HL-60 (cell line): Measurements from ENCODE around the gene MEPCE.

Source experiments
- DNase-seq, 2 experiments: peaks; one replicate each; pipeline ENCODE4 v3.0.0-alpha.2; 2010 to 2020; ENCODE audit warnings: low read depth in 1 of 2, low spot score in 1 of 2
- H3K27ac ChIP-seq: fragments of 250-450 bp; sonication (Bioruptor Pico); replicated peaks from 2 replicates; pipeline ENCODE4 v1.5.1; 2020; ENCODE audit warnings: mild to moderate bottlenecking, moderate library complexity
- H3K27me3 ChIP-seq: fragments of 250-450 bp; sonication (Bioruptor Pico); 2 replicates; pipeline ENCODE4 v1.5.1; 2021; ENCODE audit warnings: mild to moderate bottlenecking, moderate library complexity; ENCODE audit not compliant: insufficient read depth, poor library complexity, severe bottlenecking
- H3K4me3 ChIP-seq: replicated peaks from 2 replicates; pipeline ENCODE4 v1.5.1; 2011; ENCODE audit warnings: mild to moderate bottlenecking, control low read depth, low read length; ENCODE audit not compliant: insufficient read depth
- GABPA ChIP-seq: IDR thresholded peaks from 2 replicates; pipeline ENCODE4 v1.6.1; 2012; ENCODE audit warnings: low read depth
- POLR2AphosphoS5 ChIP-seq: IDR thresholded peaks from 2 replicates; pipeline ENCODE4 v1.6.1; 2012; ENCODE audit warnings: low read depth
- SPI1 ChIP-seq: IDR thresholded peaks from 2 replicates; pipeline ENCODE4 v1.6.1; 2012; ENCODE audit warnings: low read depth, mild to moderate bottlenecking, borderline replicate concordance
- TF ChIP-seq, protein P1 (sequence below): IDR thresholded peaks from 2 replicates; pipeline ENCODE4 v1.6.1; 2012; ENCODE audit warnings: low read depth; ENCODE audit not compliant: insufficient replicate concordance
- TF ChIP-seq, protein P2 (sequence below): IDR thresholded peaks from one replicate; pipeline ENCODE4 v1.5.1; 2011; ENCODE audit warnings: low read length, control low read depth, inconsistent platforms; ENCODE audit not compliant: insufficient read depth

Gene MEPCE

DNA sequence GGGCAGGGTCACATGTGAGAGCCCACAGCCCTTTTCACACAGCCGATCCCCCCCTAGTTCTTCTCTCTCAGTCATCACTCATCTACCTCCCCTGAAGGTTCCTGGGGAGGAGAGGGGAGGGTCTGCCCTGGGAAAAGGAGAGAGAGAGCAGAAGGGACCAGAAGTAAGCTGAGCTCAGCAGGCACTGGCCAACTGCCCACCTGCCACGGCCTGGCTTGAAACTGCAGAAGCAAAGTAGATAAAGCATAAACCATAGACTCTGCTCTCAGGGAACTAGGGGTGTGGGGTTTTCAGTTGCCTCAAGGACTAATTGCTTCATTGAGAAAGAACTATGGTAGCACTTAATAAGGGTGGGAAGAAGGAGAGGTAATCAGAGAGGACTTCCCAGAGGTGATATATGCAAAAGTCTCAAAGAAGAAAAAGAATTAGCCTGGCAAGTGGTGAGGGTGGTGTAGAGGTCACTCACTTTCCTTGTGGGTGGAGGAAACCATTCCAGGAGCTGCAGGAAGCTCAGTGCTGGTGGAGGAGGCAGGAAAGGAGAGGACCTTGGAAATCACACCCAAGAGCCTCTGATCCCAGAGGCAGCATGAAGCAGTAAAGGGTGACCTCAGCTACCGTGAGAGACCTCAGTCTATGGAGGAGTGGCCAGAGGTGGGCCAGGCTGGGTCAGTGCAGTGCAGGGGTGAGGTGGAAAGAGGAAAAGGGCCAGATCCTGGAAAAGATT, 39.2 kb upstream of the MEPCE start:
- H3K4me3 ChIP-seq: no peak overlapping the region
- no peaks in the 10 kb centered on the region for H3K27me3 ChIP-seq
- DNase-seq: no peak
- TF ChIP-seq POLR2AphosphoS5 (no peak), SPI1 (no peak), GABPA (no peak)
- TF ChIP-seq, protein P1, sequence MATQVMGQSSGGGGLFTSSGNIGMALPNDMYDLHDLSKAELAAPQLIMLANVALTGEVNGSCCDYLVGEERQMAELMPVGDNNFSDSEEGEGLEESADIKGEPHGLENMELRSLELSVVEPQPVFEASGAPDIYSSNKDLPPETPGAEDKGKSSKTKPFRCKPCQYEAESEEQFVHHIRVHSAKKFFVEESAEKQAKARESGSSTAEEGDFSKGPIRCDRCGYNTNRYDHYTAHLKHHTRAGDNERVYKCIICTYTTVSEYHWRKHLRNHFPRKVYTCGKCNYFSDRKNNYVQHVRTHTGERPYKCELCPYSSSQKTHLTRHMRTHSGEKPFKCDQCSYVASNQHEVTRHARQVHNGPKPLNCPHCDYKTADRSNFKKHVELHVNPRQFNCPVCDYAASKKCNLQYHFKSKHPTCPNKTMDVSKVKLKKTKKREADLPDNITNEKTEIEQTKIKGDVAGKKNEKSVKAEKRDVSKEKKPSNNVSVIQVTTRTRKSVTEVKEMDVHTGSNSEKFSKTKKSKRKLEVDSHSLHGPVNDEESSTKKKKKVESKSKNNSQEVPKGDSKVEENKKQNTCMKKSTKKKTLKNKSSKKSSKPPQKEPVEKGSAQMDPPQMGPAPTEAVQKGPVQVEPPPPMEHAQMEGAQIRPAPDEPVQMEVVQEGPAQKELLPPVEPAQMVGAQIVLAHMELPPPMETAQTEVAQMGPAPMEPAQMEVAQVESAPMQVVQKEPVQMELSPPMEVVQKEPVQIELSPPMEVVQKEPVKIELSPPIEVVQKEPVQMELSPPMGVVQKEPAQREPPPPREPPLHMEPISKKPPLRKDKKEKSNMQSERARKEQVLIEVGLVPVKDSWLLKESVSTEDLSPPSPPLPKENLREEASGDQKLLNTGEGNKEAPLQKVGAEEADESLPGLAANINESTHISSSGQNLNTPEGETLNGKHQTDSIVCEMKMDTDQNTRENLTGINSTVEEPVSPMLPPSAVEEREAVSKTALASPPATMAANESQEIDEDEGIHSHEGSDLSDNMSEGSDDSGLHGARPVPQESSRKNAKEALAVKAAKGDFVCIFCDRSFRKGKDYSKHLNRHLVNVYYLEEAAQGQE: no peak
- TF ChIP-seq, protein P2, sequence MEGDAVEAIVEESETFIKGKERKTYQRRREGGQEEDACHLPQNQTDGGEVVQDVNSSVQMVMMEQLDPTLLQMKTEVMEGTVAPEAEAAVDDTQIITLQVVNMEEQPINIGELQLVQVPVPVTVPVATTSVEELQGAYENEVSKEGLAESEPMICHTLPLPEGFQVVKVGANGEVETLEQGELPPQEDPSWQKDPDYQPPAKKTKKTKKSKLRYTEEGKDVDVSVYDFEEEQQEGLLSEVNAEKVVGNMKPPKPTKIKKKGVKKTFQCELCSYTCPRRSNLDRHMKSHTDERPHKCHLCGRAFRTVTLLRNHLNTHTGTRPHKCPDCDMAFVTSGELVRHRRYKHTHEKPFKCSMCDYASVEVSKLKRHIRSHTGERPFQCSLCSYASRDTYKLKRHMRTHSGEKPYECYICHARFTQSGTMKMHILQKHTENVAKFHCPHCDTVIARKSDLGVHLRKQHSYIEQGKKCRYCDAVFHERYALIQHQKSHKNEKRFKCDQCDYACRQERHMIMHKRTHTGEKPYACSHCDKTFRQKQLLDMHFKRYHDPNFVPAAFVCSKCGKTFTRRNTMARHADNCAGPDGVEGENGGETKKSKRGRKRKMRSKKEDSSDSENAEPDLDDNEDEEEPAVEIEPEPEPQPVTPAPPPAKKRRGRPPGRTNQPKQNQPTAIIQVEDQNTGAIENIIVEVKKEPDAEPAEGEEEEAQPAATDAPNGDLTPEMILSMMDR: no peak
- no peak overlapping the region for H3K27ac ChIP-seq

DNA sequence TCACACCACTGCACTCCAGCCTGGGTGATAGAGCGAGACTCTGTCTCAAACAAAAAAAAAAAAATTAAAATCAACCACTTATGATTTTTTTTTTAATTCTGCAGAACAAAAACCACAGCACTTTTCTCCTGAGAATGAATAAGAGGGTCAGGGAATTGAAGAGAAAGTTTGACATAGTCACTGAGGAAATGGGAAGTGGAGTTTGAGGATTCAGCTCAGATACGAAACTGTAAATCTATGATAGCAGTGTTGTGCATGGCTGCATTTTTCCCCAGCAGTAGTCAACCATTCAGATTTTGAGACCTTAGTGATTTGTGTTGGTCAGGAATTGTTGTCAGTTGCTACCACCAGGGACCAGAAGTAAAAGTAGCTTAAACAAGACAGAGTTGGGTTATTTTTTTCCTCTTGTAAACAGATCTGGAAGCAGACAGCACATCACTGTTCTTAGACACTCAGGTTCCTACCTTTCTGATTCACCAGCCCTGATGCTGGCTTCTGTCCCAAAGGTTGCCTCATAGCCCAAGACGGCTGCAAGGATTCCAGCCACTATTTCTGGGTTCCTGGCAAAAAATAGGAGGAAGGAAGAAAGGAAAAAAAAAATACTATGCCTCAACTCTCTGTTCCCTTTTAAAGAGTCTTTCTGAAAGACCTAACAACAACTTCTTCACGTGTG, 36.3 kb upstream of the MEPCE start:
- H3K4me3 ChIP-seq: no peak overlapping the region
- no peak for DNase-seq
- TF ChIP-seq SPI1 (peak; percentile 41; the same call in 1 of the 2 replicates), GABPA (no peak), POLR2AphosphoS5 (no peak)
- TF ChIP-seq, protein P1: no peak
- H3K27me3 ChIP-seq: no peaks in the 10 kb centered on the region
- H3K27ac ChIP-seq: no peak overlapping the region

DNA sequence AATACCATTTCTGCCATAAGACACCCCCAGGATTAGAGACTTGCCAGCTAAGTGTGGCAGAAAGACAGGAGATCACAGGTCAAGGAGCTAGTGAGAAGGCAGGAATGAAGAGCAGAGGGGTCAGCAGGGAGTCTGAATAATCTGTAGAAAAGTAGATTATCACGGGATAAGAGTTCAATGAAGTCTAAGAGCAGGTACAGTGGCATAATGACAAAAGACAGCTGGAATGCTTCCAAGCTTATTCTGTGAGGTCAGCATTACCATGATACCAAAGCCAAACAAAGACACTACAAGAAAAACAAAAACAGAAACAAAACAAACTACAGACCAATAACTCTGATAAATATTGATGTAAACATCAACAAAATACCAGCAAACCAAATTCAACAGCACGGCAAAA, 35.6 kb upstream of the MEPCE start:
- TF ChIP-seq, protein P2: no peak
- TF ChIP-seq SPI1 (no peak), POLR2AphosphoS5 (no peak), GABPA (no peak)
- TF ChIP-seq, protein P1: no peak
- Histone ChIP-seq H3K4me3 (no peak overlapping the region), H3K27ac (no peak overlapping the region), H3K27me3 (no peaks in the 10 kb centered on the region)
- no peak for DNase-seq
